GM19467 (cell line): ENCODE measurements around the gene CTCF.

ENCODE experiments used
- ATAC-seq: cut with Tn5 transposase; IDR thresholded peaks from one replicate; pipeline ENCODE4 v1.9.1; 2021; ENCODE audit warnings: mild to moderate bottlenecking, moderate library complexity; ENCODE audit not compliant: unreplicated experiment

Gene CTCF

DNA sequence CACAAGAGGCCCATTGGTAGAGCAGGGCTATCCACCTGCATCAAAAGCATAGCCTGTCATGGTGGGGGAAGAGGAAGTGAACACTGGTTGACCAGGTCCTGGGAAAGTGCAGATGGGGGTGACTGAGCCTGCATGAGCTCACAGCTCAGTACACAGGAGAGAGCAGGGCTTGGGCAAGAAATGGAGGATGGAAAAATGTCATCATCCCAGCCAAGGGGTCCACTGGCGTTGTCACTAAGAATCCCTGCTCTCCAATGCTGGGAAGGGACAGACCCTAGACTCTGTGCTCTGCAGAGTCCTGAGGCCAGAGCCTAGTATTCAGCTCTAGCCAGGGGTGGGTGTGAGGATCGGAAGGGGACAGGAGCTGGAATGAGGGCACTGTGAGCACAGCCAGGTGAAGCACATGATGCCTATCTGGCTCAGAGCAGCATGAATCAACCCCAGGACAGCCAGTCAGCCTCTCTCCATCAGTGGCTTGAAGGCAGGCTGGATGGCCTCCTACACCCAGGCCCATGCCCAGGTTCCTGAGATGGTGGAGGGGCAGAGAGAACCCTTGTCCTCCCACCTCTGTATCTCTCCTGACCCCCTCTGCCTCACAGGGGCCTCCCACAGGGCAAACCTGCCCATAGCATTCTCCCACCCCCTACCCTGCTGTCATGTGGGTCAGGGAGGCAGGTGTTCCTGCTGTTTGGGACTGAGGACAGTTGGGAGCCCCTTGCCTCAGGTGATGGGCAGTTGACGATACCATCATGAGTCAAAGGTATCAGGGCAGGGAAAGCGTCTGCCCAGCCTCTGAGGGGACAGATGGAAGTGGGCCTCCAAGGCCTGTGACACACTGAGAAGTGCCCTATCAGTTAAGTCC, 13.8 kb upstream of the CTCF start:
- ATAC-seq, result no peak

DNA sequence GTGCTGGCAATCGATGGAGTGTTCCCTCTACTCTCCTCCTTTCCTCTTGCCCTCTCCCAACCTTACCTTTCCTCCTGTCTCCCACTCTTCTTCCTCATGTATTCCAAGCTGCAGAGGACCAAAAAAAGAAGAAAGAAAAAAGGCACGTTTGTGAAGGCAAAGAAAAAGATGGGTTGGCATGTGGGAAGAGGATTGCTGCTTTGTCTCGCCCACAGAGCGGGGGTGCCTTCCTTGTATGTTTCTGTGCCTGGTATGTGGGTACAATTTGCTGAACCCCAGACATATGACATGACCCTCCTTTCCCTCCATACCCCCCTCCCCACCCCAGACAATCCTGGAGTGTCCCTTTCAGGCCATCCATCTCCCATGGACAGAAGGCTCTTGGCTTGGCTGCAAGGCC, 13.1 kb upstream of the CTCF start:
- ATAC-seq, result no peak

DNA sequence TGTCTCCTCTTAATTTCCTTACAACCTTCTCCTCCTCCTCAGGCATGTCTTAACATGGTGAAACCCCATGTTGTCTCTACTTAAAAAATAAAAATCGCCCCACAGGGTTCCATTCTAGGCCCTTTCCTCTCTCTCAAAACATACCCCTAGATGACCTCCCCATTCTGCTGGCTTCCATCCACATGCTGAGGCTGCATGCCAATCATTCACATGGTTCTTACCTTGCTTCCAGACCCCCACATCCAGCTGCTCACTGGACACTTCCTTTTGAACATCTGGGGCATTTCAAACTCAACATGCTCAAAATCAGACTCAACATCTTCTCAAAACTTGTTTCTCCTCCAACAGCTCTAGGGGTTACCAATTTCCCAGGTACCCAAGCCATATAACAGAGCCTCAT, 12.4 kb upstream of the CTCF start:
- ATAC-seq, result no peak

DNA sequence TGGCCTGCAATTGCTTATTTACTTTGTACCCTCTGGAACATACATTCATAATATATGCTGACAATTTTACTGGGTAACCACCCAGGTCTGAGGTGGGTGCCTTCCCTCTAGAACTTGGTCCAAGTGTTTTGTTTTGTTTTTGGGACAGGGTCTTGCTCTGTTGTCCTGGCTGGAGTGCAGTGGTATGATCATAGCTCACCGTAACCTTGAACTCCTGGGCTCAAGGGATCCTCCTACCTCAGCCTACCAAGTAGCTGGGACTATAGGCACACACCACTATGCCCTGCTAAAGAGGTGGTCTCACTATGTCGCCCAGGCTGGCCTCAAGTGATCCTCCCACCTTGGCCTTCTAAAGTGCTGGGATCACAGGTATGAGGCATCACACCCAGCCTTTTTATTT, 11.2 kb upstream of the CTCF start:
- ATAC-seq, result no peak

DNA sequence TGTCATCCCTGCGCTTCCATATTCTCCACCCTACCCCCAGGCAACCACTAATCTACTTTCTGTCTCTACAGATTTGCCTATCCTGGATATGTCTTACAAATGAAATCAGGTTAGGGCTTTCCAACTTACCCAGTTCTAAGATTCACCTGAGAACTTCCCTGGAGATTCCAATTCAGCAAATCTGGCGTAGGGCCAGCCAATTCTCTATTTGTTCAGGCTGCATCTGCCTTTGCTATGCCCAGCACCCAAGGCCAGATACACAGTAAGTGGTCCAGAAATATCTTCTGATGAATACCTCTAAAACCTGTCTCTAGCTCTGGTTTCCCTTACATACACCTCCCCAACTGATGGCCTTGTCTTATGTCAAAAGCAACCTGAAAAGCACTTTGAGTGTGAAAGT, 10.4 kb upstream of the CTCF start:
- ATAC-seq, result no peak

DNA sequence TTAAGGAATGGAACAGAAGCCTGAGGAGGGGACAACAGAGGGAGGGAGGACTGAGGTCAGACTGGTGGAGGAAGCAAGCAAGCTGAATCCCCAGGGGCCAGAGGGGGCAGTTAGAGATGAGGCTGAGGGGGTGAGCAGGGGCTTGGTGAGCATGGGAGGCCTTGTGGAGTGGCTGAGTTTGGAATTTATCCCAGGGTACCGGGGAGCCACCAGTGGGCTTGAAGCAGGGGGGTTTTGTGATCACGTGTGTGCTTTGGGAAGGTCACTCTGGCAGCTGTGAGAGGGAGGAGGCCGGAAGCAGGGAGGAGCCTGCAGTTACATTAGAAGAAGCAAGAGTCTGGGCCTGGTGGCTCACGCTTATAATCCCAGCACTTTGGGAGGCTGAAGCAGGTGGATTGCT, 9.8 kb upstream of the CTCF start:
- no peak for ATAC-seq

DNA sequence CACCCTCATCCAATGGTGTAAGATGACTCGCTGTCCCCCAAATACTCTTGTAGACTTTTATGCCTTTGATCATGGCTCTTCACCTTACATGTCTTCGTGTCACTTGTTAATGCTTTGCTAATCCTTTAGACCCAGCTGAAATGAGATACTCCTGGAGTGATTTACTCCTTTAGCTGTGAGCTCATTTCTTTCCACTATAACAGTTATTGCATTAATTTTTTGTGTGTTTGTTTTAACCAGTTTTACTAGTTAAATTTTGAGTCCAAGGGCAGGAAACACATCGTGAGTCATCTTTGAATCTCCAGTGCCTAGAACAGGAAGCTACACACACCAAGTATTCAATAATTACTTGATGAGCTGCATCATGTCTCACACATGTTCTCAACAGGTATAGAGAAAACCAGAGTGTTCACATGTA, 6.5 kb upstream of the CTCF start:
- ATAC-seq, result no peak

DNA sequence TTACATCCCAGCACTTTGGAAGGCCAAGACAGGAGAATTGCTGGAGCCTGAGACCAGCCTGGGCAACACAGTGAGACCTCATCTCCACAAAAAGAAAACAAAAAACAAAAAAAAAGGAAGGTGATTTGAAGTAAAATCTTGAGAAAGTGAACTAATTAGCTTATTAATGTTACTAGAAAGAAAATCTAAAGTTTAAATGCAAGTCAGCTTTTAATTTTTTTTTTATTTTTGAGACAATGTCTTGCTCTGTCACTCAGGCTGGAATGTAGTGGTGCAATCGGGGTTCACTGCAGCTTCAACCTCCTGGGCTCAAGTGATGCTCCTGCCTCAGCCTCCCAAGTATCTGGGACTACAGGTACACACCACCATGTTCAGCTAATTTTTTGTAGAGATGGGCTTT, 3.5 kb upstream of the CTCF start:
- ATAC-seq, result no peak

DNA sequence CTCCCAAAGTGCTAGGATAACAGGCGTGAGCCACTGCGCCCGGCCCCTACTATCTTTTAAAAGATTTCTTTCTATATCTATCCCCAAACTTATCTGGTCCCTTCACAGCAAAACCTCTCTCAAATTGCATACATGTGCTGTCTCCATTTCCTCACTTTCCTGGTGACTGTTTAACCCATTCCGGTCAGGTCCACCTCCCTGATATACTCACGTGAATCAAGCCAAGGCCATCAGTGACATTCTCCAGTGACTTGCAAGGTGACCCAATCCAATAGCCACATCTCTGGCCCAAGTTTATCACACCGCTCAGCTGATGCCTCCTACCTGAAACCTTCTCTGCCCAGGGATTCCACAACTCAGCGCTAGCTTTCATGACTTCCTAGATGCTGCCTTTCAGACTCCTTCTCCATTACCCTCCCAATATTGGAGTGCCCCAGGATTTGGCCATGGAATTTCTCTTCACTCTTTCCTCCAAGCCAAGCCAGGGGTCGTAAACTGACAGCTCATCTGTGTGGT, 1.4 kb upstream of the CTCF start:
- no peak for ATAC-seq

DNA sequence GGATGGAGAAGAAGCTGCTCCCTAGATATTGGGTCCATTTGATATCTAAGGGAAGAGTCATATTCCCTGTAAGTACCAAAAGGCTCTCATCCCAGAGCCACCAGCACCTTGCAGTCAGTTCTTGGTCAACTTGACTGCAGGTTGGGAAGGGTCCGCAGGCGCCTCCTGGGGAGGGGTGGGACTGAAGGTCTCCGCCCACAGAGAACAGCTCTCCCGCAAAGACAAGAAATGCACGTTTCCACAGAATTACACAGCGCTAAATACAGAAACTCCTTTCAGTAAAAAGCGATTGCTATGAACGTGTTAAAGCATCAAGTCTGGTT, 864 bp upstream of the CTCF start:
- no peak for ATAC-seq

DNA sequence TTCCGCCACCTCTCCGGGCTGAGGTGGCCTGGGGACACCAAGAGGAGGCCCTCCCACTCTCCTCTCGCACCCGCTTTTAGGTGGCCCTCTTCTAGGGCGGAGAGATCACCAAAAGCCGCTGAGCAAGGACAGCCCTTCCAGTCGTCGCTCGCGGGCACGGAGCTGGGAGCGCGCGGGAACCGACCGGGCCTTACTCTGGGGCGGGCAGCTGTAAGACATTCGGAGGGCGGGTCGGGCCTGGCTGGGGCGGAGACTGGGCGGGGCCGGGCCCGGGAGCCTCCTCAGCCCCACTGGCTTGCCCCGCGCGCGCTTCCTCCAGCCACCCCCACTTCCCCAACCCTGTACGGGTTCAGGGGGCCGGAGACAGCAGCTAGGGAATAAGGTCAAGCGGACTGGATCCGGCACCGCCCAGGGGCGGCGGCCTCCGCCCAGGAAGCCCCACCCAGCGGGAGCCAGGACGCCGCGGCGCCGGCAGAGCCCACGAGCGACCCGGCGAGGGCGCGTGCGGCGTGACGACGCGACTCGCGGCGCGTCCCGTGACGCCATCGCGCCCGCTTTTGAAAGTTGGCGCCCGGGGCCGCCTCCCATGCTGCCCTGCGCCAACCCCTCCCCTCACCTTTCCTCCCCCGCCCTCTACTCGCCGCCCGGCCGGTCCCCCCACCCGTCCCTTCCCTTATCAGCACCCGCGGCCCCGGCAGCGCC, 351 bp upstream of the CTCF start:
- peak; percentile 75 for ATAC-seq

DNA sequence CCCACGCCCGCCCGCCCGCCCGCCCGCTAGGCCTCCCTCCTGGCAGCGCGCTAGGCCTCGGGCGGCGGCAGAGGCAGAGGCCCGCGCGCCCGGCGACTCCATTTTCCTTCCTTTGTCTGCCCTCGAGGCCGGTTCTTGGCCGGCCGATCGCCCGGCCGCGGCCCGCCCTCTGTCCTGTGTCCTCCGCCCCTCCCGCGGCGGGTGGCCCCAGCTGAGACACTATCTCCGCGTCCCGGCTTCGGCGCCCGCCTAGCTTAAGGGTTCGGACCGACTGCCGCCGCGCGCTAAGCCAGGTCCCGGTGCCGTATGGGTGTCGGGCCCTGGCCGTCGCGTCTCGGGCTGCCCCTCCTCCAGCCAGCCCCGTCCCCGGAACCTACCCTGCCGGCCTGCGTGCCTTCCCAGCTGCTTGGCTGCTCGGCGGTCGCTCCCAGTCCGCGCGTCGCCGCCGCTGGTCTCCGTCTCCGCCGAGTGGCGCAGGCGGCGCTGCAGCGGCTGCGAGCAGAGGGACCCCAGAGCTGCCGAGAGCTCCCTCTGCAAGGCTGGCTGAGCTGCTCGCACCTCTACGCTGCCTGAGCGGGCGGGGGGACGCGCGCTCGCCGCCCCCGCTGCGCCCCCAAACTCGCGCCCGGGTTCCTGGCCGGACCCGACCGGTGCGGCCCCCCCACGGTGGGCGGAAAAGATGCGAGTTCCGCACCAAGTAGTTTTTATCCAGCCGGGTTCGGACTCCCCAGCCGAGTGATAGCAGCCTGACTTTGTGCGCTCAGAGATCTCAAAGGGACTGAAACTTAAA, 787 bp downstream of the CTCF start:
- peak; percentile 18 for ATAC-seq

DNA sequence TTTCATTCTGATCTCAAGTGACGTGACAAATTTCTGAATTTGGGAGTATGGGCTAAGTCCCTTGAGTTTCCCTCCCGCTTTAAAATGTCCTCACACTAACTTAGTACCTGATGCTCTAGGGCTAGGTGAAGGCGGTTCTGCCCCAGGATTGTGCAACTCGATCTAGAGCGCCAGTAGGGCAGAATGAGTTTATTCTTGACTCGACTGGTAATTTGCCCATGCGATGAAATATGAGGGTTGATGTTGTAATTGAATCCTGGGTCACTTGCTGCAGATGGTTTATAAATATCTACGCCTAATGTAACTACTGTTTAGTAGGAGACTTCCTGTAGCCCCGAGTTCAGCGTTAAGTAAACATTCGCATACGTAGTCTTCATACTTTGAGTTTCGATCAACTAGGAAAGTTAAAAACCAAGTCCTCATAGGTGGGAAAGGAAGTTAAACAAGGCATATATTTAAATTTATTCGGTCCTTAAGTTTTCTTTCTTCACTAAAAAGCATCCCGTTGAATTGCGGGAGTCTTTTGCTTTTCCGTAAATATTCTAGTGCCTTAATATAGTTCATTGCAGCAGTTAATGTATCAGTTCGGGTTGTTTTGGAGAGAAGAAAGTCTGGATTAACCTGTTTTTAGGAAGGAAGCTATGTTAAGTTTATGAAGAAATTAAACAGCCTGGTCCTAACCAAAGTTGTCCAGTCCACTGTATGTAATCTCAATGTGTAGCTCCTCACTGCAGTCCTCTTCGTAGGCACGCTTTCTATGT, 1.6 kb downstream of the CTCF start:
- no peak for ATAC-seq

DNA sequence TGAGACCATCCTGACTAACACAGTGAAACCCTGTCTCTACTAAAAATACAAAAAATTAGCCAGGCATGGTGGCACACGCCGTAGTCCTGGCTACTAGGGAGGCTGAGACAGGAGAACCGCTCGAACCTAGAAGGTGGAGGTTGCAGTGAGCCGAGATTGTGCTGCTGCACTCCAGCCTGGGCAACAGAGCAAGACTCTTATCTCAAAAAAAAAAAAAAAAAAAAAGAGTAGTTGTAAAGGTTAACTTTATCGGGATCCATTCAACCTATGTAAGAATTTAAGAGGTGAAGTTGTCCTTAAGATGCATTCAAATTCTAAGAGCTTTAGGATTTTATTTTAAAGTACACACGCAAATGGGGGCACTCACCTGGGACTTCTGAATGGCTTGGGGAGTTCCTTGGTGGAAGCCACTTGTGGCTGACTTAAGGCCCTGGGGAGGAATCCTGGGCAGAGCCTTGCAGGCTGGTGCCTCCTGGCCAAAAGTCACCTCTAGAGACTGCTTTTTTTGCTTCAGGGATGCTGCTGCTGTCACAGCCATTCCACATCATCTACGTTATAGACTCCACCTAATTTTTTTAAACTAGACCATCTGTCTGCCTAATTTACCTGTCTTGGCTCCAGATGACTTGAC, 3.3 kb downstream of the CTCF start:
- ATAC-seq, result no peak

DNA sequence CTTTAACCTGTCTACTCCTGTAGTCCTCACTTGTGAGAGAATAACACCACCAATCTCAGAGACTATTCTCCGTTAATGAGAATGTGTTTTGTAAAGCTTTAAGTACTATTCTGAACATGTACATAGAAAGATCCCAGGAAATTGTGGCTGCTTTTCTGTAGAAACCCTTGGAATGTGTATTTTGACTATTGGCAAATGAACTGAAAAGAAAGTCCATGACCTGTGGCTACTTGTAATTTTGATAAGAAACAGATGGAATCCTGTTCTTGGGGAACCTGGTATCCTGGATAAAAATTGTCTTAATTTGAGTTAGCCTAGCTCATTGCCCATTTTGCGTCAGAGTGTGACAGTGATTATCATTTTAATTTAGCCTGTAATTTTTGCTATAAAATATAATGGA, 9.1 kb downstream of the CTCF start:
- no peak for ATAC-seq

DNA sequence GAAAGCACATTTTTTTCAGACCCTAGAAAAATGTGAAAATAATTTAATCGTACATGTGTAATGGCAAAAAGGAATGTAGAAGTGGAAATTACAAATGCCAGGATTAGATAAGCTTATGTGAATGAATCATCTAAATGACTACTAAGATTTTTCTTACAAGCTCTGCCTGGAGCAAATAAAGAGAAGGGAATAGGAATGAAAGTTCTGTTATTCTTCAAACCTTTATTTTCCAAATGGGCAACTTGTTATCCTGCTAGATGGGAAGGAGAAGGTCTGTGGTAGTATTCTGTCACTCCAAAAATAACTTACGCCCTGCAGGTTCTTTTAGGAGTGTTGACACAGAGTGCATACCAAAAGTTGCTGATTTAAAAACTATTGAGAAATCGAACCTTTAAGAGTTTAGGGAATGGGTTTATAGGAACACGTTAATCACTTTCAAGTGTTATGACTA, 9.7 kb downstream of the CTCF start:
- no peak for ATAC-seq

DNA sequence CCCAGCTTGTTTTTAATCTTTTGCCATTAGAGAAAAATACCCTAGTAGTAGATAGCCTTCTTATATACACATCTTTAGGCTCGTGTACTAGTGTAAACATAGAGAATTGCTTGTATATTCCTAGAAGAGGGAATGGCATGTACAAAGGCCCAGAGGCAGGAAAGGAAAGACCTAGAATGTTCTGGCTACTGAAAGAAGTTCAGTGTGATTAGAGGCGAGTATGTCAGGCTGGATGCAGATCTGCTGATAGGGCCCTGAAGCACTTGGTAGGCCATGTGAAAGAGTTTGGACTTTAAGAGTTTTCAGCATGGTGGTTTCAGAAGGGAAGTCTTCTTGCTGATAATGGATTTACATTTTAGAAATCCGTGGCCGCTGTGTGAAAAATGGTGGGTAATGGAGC, 17.4 kb downstream of the CTCF start:
- no peak for ATAC-seq

DNA sequence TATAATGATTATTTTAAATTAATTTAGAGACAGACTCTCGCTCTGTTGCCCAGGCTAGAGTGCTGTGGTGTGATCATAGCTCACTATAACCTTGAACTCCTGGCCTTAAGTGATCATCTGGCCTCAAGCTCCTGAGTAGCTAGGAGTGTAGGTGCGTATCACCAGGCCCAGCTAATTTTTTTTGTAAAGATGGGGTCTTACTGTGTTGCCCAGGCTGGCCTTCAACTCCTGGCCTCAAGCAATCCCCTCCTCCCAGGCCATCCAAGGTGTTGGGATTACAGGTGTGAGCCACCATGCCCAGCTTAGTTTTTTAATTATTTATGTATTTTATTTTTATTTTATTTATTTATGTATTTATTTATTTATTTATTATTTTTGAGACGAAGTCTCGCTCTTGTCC, 17.9 kb downstream of the CTCF start:
- no peak for ATAC-seq

DNA sequence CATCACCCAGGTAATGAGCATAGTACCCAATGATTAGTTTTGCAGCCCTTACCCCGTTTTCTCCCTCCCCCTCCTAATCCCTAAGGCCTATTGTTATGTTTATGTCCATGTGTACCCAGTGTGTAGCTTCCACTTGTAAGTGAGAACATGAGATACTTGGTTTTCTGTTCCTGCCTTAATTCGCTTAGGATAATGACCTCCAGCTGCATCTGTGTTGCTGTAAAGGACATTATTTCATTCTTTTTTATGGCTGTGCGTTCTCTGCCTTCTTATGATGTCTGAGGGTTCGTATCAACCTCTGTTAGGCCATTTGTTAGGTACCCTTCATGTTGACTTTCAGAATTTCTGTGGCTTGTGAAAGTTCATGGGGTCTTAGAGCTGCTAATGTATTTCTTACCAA, 31.0 kb downstream of the CTCF start:
- no peak for ATAC-seq

DNA sequence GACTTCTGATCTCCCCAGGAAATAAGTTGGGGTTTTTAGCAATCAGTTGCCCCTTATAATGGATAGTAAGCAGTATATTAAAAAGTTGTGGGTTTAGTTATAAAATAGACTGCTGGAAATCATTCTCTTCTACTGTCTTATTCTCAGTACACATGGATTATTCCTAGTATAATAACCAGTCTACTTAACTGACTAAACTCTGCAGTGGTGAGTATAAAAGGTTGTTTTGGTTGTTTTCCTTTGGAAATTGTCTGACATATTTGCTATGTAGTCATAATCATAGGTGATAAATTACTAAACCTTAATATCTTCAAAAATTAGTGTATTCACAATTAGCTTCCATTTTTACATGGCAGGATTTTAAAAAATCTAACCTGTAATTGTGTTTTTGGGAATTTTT, 31.4 kb downstream of the CTCF start:
- ATAC-seq, result no peak
